NB4 (cell line): ENCODE data around the gene GSTO2.

Source experiments
- MAX ChIP-seq: IDR thresholded peaks from 2 replicates; pipeline ENCODE4 v1.6.1; 2011; ENCODE audit warnings: low read depth, low read length
- MYC ChIP-seq: IDR thresholded peaks from 2 replicates; pipeline ENCODE4 v1.6.1; 2011; ENCODE audit warnings: low read depth, low read length
- POLR2A ChIP-seq: IDR thresholded peaks from 2 replicates; pipeline ENCODE4 v1.6.1; 2011; ENCODE audit warnings: mild to moderate bottlenecking; ENCODE audit not compliant: insufficient read length; ENCODE audit errors: extremely low read depth
- TF ChIP-seq, protein P1 (sequence below): IDR thresholded peaks from one replicate; pipeline ENCODE4 v1.5.1; 2012; ENCODE audit warnings: low read depth, low read length

DNA sequence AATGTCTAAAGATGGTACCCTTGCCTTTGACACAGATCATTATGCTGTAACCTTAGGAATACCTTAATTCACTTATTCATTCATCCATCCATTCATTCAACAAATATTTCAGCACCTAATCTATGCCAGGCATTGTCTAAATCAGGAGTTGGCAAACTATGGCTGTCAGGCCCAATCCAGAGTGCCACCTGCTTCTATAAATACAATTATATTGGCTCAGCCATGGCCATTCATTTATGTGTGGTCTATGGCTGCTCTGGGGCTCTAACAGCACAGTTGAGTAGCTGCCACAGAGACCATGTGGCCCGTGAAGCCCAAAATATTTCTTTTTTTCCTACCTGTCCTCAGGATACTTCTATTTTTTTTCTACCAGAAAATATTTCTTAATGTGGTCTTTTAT is 75.2 kb downstream of the GSTO2 start:
- TF ChIP-seq, protein P1, sequence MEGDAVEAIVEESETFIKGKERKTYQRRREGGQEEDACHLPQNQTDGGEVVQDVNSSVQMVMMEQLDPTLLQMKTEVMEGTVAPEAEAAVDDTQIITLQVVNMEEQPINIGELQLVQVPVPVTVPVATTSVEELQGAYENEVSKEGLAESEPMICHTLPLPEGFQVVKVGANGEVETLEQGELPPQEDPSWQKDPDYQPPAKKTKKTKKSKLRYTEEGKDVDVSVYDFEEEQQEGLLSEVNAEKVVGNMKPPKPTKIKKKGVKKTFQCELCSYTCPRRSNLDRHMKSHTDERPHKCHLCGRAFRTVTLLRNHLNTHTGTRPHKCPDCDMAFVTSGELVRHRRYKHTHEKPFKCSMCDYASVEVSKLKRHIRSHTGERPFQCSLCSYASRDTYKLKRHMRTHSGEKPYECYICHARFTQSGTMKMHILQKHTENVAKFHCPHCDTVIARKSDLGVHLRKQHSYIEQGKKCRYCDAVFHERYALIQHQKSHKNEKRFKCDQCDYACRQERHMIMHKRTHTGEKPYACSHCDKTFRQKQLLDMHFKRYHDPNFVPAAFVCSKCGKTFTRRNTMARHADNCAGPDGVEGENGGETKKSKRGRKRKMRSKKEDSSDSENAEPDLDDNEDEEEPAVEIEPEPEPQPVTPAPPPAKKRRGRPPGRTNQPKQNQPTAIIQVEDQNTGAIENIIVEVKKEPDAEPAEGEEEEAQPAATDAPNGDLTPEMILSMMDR = no peak
- no peak for TF ChIP-seq POLR2A
- TF ChIP-seq MYC = no peak
- TF ChIP-seq MAX = no peak
